NT2/D1 (cell line): Measurements from ENCODE around the gene ATP2C1.
"Not testable (repeated sequence)": the region's sequence is repeated elsewhere in the genome, so short reads cannot be mapped to it uniquely, and the experiment has no call there.

Source experiments
- DNase-seq: peaks from one replicate; pipeline ENCODE4 v3.0.0-alpha.2; 2011; ENCODE audit warnings: low read depth, low spot score
- H3K27me3 ChIP-seq: 2 replicates; pipeline ENCODE4 v1.6.0; 2011; ENCODE audit warnings: mild to moderate bottlenecking; ENCODE audit not compliant: insufficient read length, insufficient read depth
- H3K36me3 ChIP-seq: 2 replicates; pipeline ENCODE4 v1.6.1; 2011; ENCODE audit warnings: mild to moderate bottlenecking, low read length, mixed read lengths; ENCODE audit not compliant: insufficient read depth, insufficient read length
- H3K4me1 ChIP-seq: 2 replicates; pipeline ENCODE4 v1.5.1; 2011; ENCODE audit not compliant: insufficient read depth, insufficient read length
- H3K4me3 ChIP-seq: 2 replicates; pipeline ENCODE4 v1.5.1; 2011; ENCODE audit warnings: low read depth; ENCODE audit not compliant: insufficient read length
- H3K9ac ChIP-seq: 2 replicates; pipeline ENCODE4 v1.6.0; 2011; ENCODE audit warnings: low read depth; ENCODE audit not compliant: insufficient read length
- H3K9me3 ChIP-seq: 2 replicates; pipeline ENCODE4 v1.5.1; 2011; ENCODE audit warnings: mild to moderate bottlenecking, low read length; ENCODE audit not compliant: insufficient read depth
- SUZ12 ChIP-seq: IDR thresholded peaks from 2 replicates; pipeline ENCODE4 v1.6.1; 2011; ENCODE audit not compliant: insufficient read length, insufficient read depth; ENCODE audit errors: extremely low read depth
- YY1 ChIP-seq: IDR thresholded peaks from 2 replicates; pipeline ENCODE4 v1.6.1; 2011; ENCODE audit not compliant: insufficient read length, insufficient read depth
- ZNF274 ChIP-seq: IDR thresholded peaks from 2 replicates; pipeline ENCODE4 v1.6.1; 2011; ENCODE audit warnings: mild to moderate bottlenecking, low read depth, low read length

The ATP2C1 gene

DNA sequence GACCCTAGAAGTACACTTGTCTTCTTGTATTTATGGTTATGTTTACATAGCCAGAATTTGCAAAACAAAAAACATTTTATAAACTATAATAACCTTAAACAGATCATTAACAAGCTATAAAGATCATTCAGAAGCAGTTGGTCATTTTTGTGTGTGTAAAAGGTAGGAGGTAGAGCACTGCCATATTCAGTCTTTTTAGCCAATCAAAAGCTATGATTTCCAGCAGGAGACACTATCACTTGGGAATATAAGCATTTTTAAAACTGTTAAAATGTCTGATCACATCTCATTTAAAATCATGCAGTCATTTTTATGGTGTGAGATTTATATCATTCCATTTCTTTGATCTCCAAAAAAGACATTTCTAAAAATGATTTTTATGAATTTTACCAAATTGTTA lies 42.6 kb upstream of the ATP2C1 start:
- DNase-seq = no peak
- Histone ChIP-seq H3K4me1 (peaks cover 5% of the 10 kb centered on the region), H3K9ac (no peak overlapping the region), H3K4me3 (no peak overlapping the region), H3K36me3 (no peaks in the 10 kb centered on the region), H3K9me3 (no peaks in the 10 kb centered on the region), H3K27me3 (no peaks in the 10 kb centered on the region)
- TF ChIP-seq ZNF274 (no peak), SUZ12 (no peak), YY1 (no peak)

DNA sequence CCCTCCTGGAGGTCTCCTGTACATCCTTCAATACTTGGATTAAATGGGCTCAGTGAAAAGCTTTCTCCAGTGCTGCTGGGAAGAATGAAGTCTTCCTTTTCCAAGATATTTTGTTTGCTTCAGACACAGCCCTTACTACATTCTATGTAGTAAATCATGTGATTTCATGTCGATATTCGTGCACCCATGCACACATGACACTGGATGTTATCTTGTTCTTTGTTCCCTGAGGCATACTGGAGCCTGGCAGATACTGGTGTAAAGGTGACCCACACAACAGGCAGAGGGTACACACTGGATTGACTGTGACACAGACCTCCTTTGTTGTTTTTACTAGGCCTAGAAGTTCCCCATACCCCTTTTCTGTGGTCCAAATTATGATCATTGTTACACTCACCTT lies 40.3 kb upstream of the ATP2C1 start:
- TF ChIP-seq YY1 = no peak
- no peak for TF ChIP-seq SUZ12
- no peak for TF ChIP-seq ZNF274
- Histone ChIP-seq H3K4me3 (no peak overlapping the region), H3K27me3 (no peaks in the 10 kb centered on the region), H3K4me1 (peaks cover 5% of the 10 kb centered on the region), H3K9me3 (no peaks in the 10 kb centered on the region), H3K9ac (no peak overlapping the region), H3K36me3 (no peaks in the 10 kb centered on the region)
- DNase-seq = no peak

DNA sequence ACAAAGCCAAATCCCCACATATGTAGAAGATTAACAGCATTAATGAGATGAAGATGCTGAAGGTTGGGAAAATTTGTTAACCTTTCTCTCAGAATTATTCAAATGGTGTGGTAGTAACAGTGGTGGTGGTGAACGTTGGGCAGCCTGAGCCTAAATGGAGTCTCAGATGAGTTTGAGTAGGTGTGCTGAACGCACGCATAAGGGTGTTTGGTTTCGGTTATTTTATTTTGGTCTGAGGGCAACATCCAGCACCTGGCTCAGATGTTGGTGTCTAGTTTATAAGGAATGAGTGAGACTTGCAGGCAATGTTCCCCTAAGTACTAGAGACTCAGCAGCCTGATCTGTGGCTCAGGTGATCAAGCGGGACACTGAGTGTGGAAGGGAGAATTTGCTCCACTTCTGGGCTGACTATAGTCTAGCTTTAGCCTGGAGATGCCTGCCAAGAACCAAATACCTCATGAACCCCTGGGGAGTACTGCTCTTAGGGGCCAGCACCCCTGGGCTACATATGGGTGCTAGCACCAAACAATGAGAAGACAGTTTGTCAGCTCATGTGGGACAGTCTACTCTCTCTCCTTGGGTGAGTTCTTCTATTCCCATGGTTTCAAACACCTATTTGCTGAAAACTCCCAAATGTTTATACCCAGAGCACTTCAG lies 39.5 kb upstream of the ATP2C1 start:
- no peaks in the 10 kb centered on the region for H3K36me3 ChIP-seq
- H3K9ac ChIP-seq = no peak overlapping the region
- TF ChIP-seq SUZ12 (no peak), YY1 (no peak), ZNF274 (no peak)
- no peak overlapping the region for H3K4me3 ChIP-seq
- H3K9me3 ChIP-seq = no peaks in the 10 kb centered on the region
- peaks cover 1% of the 10 kb centered on the region for H3K4me1 ChIP-seq
- H3K27me3 ChIP-seq = no peaks in the 10 kb centered on the region
- DNase-seq = no peak

GRCh38 chr3:130857336-130858026 lies 36.4 kb upstream of the ATP2C1 start:
- Histone ChIP-seq H3K4me1 (no peaks in the 10 kb centered on the region), H3K9ac (no peak overlapping the region), H3K9me3 (no peaks in the 10 kb centered on the region), H3K27me3 (no peaks in the 10 kb centered on the region), H3K36me3 (no peaks in the 10 kb centered on the region), H3K4me3 (no peak overlapping the region)
- TF ChIP-seq SUZ12 (no peak), YY1 (no peak), ZNF274 (no peak)
- no peak for DNase-seq

GRCh38 chr3:130862130-130862529 lies 31.8 kb upstream of the ATP2C1 start:
- not testable (repeated sequence) for H3K4me1 ChIP-seq, DNase-seq, H3K9ac ChIP-seq

GRCh38 chr3:130865489-130865888 lies 28.4 kb upstream of the ATP2C1 start:
- no peak for DNase-seq
- Histone ChIP-seq H3K9me3 (peaks cover 13% of the 10 kb centered on the region), H3K4me1 (no peaks in the 10 kb centered on the region), H3K9ac (no peak overlapping the region), H3K27me3 (no peaks in the 10 kb centered on the region), H3K36me3 (no peaks in the 10 kb centered on the region), H3K4me3 (no peak overlapping the region)
- no peak for TF ChIP-seq ZNF274
- TF ChIP-seq YY1 = no peak
- no peak for TF ChIP-seq SUZ12

More at GRCh38 chr3:130862130-130862529, 31.8 kb upstream of the ATP2C1 start:
- H3K4me3 ChIP-seq, H3K36me3 ChIP-seq, H3K27me3 ChIP-seq: not testable (repeated sequence)
- H3K9me3 ChIP-seq = peaks cover 13% of the 10 kb centered on the region

- TF ChIP-seq SUZ12 (no peak), YY1 (no peak), ZNF274 (no peak)
- H3K9me3 ChIP-seq = peaks cover 13% of the 10 kb centered on the region
- no peaks in the 10 kb centered on the region for H3K4me1 ChIP-seq
- DNase-seq = no peak
- no peak overlapping the region for H3K4me3 ChIP-seq
- H3K9ac ChIP-seq = no peak overlapping the region
- H3K36me3 ChIP-seq = no peaks in the 10 kb centered on the region
- H3K27me3 ChIP-seq = no peaks in the 10 kb centered on the region
Measured at GRCh38 chr3:130866327-130866726, 27.6 kb upstream of the ATP2C1 start.
